Osteoblast (primary cell): ENCODE measurements around the gene IL10. TPM values are rescaled to one million over a fixed set of nuclear protein-coding genes. Genes with fewer than 3 reads are reported as not detected.

Experiments
- DNase-seq: peaks from one replicate; pipeline ENCODE4 v3.0.0; 2011; ENCODE audit warnings: low spot score, mixed read lengths; ENCODE audit not compliant: insufficient read length; ENCODE audit errors: missing footprints
- H2AFZ ChIP-seq: 2 replicates; pipeline ENCODE4 v1.6.0; 2011; ENCODE audit warnings: mild to moderate bottlenecking, low read length
- H3K27ac ChIP-seq: 2 replicates; pipeline ENCODE4 v1.5.1; 2011; ENCODE audit warnings: mild to moderate bottlenecking, low read depth, low read length, moderate library complexity
- H3K27me3 ChIP-seq: 2 replicates; pipeline ENCODE4 v1.6.0; 2012; ENCODE audit warnings: mild to moderate bottlenecking, control low read depth, inconsistent platforms, low read length, moderate library complexity; ENCODE audit not compliant: insufficient read depth
- H3K36me3 ChIP-seq: 2 replicates; pipeline ENCODE4 v1.5.1; 2011; ENCODE audit warnings: mild to moderate bottlenecking, low read length, control low read depth, moderate library complexity; ENCODE audit not compliant: insufficient read depth
- H3K4me1 ChIP-seq: 2 replicates; pipeline ENCODE4 v1.5.1; 2011; ENCODE audit warnings: mild to moderate bottlenecking, low read length, control low read depth, moderate library complexity; ENCODE audit not compliant: insufficient read depth
- H3K4me2 ChIP-seq: 2 replicates; pipeline ENCODE4 v1.6.0; 2011; ENCODE audit warnings: mild to moderate bottlenecking, low read length; ENCODE audit not compliant: insufficient read depth
- H3K4me3 ChIP-seq: fragments of 200-600 bp; sonication (generic); 3 replicates; pipeline ENCODE4 v1.5.1; 2012; ENCODE audit warnings: mild to moderate bottlenecking, low read length, inconsistent platforms; ENCODE audit not compliant: insufficient read depth
- H3K79me2 ChIP-seq: 2 replicates; pipeline ENCODE4 v1.6.0; 2012; ENCODE audit warnings: mild to moderate bottlenecking, low read length, control low read depth, inconsistent platforms; ENCODE audit not compliant: insufficient read depth
- H3K9me3 ChIP-seq: 2 replicates; pipeline ENCODE4 v1.5.1; 2011; ENCODE audit warnings: low read depth, low read length, control low read depth
- H4K20me1 ChIP-seq: 2 replicates; pipeline ENCODE4 v1.6.0; 2012; ENCODE audit warnings: mild to moderate bottlenecking, low read length, control low read depth; ENCODE audit not compliant: insufficient read depth
- total RNA-seq: library from RNA; depleted of rRNA; stranded (reverse); fragments of >200 nt; gene quantifications from 2 replicates; pipeline ENCODE4 v1.2.3, GENCODE V29; 2012
- TF ChIP-seq, protein P1 (sequence below): IDR thresholded peaks from 2 replicates; pipeline ENCODE4 v1.5.1; 2011; ENCODE audit warnings: mild to moderate bottlenecking, low read depth, low read length, moderate library complexity; ENCODE audit errors: extremely low read depth

The IL10 gene
- total RNA-seq, 1 donor, result not detected

GRCh38 chr1:206794294-206794908 lies 22.1 kb upstream of the IL10 start:
- TF ChIP-seq, protein P1, sequence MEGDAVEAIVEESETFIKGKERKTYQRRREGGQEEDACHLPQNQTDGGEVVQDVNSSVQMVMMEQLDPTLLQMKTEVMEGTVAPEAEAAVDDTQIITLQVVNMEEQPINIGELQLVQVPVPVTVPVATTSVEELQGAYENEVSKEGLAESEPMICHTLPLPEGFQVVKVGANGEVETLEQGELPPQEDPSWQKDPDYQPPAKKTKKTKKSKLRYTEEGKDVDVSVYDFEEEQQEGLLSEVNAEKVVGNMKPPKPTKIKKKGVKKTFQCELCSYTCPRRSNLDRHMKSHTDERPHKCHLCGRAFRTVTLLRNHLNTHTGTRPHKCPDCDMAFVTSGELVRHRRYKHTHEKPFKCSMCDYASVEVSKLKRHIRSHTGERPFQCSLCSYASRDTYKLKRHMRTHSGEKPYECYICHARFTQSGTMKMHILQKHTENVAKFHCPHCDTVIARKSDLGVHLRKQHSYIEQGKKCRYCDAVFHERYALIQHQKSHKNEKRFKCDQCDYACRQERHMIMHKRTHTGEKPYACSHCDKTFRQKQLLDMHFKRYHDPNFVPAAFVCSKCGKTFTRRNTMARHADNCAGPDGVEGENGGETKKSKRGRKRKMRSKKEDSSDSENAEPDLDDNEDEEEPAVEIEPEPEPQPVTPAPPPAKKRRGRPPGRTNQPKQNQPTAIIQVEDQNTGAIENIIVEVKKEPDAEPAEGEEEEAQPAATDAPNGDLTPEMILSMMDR, result no peak
- H3K4me3 ChIP-seq, result no peak overlapping the region
- DNase-seq, result peak; percentile 8
- no peaks in the 10 kb centered on the region for H4K20me1 ChIP-seq
- H2AFZ ChIP-seq, result no peak overlapping the region
- H3K79me2 ChIP-seq, result no peaks in the 10 kb centered on the region
- no peaks in the 10 kb centered on the region for H3K27me3 ChIP-seq
- peaks cover 23% of the 10 kb centered on the region for H3K4me1 ChIP-seq
- no peaks in the 10 kb centered on the region for H3K36me3 ChIP-seq
- H3K4me2 ChIP-seq, result no peak overlapping the region
- no peak overlapping the region for H3K27ac ChIP-seq
- no peaks in the 10 kb centered on the region for H3K9me3 ChIP-seq

DNA sequence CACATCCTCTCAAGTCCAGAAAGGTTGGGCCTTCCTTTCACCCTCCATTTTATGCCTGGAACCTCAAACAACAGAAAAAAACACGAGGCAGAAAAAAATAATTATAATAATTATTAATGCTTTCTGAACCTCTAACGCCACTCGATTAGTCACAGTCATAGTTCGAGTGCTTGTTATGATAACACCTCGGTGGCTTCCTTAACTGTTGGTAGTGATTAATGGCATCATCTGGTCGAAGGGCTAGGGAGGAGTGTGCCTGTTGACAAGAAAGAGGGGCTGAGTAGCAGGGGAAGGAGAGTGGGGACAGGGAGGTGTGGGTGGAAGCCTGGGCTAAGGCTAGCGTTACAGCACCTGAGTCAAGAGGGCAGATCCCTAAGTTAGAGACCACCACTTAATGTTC lies 21.3 kb upstream of the IL10 start:
- Histone ChIP-seq H2AFZ (no peak overlapping the region), H3K4me2 (no peak overlapping the region), H3K27ac (no peak overlapping the region), H3K27me3 (no peaks in the 10 kb centered on the region), H3K79me2 (no peaks in the 10 kb centered on the region), H3K4me1 (peaks cover 18% of the 10 kb centered on the region), H3K4me3 (no peak overlapping the region), H3K9me3 (no peaks in the 10 kb centered on the region), H3K36me3 (no peaks in the 10 kb centered on the region), H4K20me1 (no peaks in the 10 kb centered on the region)
- TF ChIP-seq, protein P1, result no peak
- no peak for DNase-seq

DNA sequence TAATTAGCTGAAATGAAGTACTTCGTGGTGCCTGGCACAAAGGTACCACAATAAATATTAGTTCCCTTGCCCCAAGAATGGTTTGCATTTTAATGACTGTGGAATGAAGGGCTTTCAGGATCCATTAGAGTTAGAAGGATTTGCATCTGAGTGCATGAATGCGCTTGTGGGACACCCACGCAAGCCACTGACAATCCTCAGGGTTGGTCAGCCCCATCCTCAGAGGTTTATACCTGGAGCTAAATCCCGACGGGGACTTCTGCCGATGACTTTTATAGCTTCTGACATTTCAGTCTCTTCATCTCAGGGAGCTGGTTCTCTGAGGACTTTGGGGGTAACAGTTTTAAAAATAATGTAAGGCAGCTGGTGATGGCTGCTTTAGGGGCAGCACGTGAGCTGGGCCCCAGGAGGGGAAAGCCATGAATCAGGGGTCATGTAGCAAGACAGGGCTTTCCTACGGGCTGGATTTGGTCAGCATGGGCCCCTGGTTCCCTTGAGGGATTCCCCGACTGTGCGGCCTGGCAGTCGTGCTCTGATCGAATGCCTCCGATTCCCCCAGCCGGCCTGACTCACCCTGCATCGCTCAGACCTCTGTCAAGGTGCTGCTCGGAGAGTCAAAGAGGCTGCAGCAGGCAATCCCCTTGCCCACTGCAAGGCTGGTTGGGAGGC lies 20.8 kb upstream of the IL10 start:
- peak; percentile 32 for DNase-seq
- Histone ChIP-seq H3K79me2 (no peaks in the 10 kb centered on the region), H3K4me1 (peaks cover 18% of the 10 kb centered on the region), H3K36me3 (no peaks in the 10 kb centered on the region), H3K27me3 (no peaks in the 10 kb centered on the region), H2AFZ (no peak overlapping the region), H4K20me1 (no peaks in the 10 kb centered on the region), H3K4me2 (no peak overlapping the region), H3K9me3 (no peaks in the 10 kb centered on the region), H3K27ac (peak overlapping the region; percentile 75), H3K4me3 (no peak overlapping the region)
- TF ChIP-seq, protein P1, result no peak

DNA sequence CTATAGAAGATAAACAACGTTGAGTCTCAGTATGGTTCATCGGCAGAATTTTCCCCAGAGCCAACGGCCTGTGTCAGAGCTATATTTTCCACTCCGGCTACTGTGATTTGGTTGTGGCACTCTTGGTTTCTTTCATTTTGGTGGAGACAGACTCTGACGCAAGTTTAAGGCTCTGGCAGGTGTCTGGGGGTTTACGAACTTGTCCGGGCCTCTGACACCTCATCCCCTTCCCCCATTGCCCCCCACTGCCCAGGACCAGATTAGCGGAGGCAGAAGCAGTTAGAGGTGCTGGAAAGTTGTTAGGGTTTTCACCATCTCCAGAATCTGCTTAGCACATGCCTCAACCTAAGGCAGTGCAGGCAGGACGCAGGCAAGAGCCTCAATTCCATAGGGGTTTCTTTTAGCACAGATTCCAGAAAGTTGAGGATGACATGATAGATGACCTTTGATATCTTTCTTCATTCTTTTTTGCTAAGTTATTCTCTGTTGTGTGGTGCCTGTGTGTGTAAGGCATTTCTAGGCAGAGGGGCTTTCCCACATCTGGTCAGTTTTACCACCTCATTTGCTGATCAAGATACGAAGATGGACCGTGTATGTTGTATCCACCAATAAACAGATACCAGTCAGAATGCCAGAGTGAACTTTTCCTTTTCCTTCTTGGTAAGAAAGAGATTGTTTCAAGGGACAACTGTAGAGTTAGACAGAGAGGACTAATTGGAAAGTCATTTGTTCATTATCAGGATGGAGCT lies 18.4 kb upstream of the IL10 start:
- Histone ChIP-seq H3K9me3 (no peaks in the 10 kb centered on the region), H3K79me2 (no peaks in the 10 kb centered on the region), H4K20me1 (no peaks in the 10 kb centered on the region), H3K27me3 (peaks cover 2% of the 10 kb centered on the region), H2AFZ (no peak overlapping the region), H3K4me1 (peaks cover 18% of the 10 kb centered on the region), H3K27ac (no peak overlapping the region), H3K4me2 (no peak overlapping the region), H3K4me3 (no peak overlapping the region), H3K36me3 (no peaks in the 10 kb centered on the region)
- peak; percentile 10 for DNase-seq
- TF ChIP-seq, protein P1, result no peak
